ENCODE results near the gene AFAP1L2.

AFAP1L2 gene

GRCh38 chr10:114308531-114309363 lies 95.6 kb downstream of the AFAP1L2 start:
- no peak for DNase-seq

- DNase-seq = no peak
Observed at GRCh38 chr10:114307731-114308130, 96.6 kb downstream of the AFAP1L2 start.

GRCh38 chr10:114306116-114306973 lies 98.0 kb downstream of the AFAP1L2 start:
- no peak for DNase-seq

GRCh38 chr10:114305521-114305925 lies 98.8 kb downstream of the AFAP1L2 start:
- no peak for DNase-seq

- DNase-seq = no peak
Observed at GRCh38 chr10:114304571-114305421, 99.5 kb downstream of the AFAP1L2 start.

- DNase-seq = peak; percentile 7
Observed at GRCh38 chr10:114304017-114304570, 100.2 kb downstream of the AFAP1L2 start.

- DNase-seq = no peak
Observed at GRCh38 chr10:114303556-114303955, 100.7 kb downstream of the AFAP1L2 start.

GRCh38 chr10:114301951-114302710 lies 102.2 kb downstream of the AFAP1L2 start:
- DNase-seq = no peak

- no peak for DNase-seq
Observed at GRCh38 chr10:114301177-114301576, 103.1 kb downstream of the AFAP1L2 start.

- DNase-seq = no peak
Observed at GRCh38 chr10:114300036-114300645, 104.2 kb downstream of the AFAP1L2 start.

- DNase-seq = no peak
Observed at GRCh38 chr10:114297136-114297705, 107.1 kb downstream of the AFAP1L2 start.

- no peak for DNase-seq
Observed at GRCh38 chr10:114295393-114295792, 108.9 kb downstream of the AFAP1L2 start.

- no peak for DNase-seq
Observed at GRCh38 chr10:114294549-114294948, 109.8 kb downstream of the AFAP1L2 start.

- DNase-seq = no peak
Observed at GRCh38 chr10:114293075-114293474, 111.2 kb downstream of the AFAP1L2 start.

- no peak for DNase-seq
Observed at GRCh38 chr10:114291516-114291915, 112.8 kb downstream of the AFAP1L2 start.

- no peak for DNase-seq
Observed at GRCh38 chr10:114291076-114291475, 113.2 kb downstream of the AFAP1L2 start.

GRCh38 chr10:114290038-114290437 lies 114.3 kb downstream of the AFAP1L2 start:
- no peak for DNase-seq

GRCh38 chr10:114289096-114289436 lies 115.2 kb downstream of the AFAP1L2 start:
- no peak for DNase-seq

- no peak for DNase-seq
Observed at GRCh38 chr10:114288424-114289095, 115.7 kb downstream of the AFAP1L2 start.

GRCh38 chr10:114286921-114287320 lies 117.4 kb downstream of the AFAP1L2 start:
- DNase-seq = no peak

Data from NCI-H2107 (cell line).